Ishikawa (cell line): ENCODE data around the gene ZNF764.

Experiments used
- CEBPB ChIP-seq: IDR thresholded peaks from 2 replicates; pipeline ENCODE4 v1.6.1; 2012
- CREB1 ChIP-seq: IDR thresholded peaks from 2 replicates; pipeline ENCODE4 v1.6.1; 2012; ENCODE audit warnings: low read depth
- EGR1 ChIP-seq: IDR thresholded peaks from 2 replicates; pipeline ENCODE4 v1.6.1; 2012
- EP300 ChIP-seq: IDR thresholded peaks from 2 replicates; pipeline ENCODE4 v1.6.1; 2012; ENCODE audit warnings: borderline replicate concordance
- FOXM1 ChIP-seq: IDR thresholded peaks from 2 replicates; pipeline ENCODE4 v1.6.1; 2012; ENCODE audit warnings: low read depth, borderline replicate concordance
- NFIC ChIP-seq: IDR thresholded peaks from 2 replicates; pipeline ENCODE4 v1.6.1; 2012
- RAD21 ChIP-seq: IDR thresholded peaks from 2 replicates; pipeline ENCODE4 v1.6.1; 2012; ENCODE audit warnings: low read depth
- YY1 ChIP-seq: IDR thresholded peaks from 2 replicates; pipeline ENCODE4 v1.6.1; 2012; ENCODE audit warnings: low read depth
- TF ChIP-seq, protein P1 (sequence below): IDR thresholded peaks from 2 replicates; pipeline ENCODE4 v1.6.1; 2012; ENCODE audit warnings: low read depth, mild to moderate bottlenecking
- TF ChIP-seq, protein P2 (sequence below): IDR thresholded peaks from 2 replicates; pipeline ENCODE4 v1.6.1; 2012

DNA sequence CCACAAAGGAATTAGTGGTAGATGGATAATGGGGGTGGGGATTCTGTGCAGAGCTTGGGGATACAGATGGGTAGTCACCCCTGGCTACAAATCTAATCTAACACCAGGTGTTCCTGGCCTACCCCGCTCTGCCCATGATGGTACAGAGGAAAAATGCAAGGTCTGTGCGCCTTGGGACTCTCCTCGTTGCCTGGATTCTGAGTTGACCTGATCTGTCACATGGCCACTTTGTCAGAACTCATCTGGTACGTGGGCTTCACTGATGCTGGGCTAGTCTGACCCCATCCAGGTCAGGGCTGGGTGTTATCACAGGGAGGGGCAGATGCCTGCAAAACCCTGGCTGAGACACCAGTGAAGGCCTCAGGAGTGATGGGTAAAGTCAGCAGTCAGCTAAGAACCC is 5.2 kb downstream of the ZNF764 start:
- TF ChIP-seq EP300 (no peak), CREB1 (no peak), EGR1 (no peak), YY1 (no peak), RAD21 (no peak), FOXM1 (no peak), CEBPB (no peak), NFIC (no peak)
- TF ChIP-seq, protein P1, sequence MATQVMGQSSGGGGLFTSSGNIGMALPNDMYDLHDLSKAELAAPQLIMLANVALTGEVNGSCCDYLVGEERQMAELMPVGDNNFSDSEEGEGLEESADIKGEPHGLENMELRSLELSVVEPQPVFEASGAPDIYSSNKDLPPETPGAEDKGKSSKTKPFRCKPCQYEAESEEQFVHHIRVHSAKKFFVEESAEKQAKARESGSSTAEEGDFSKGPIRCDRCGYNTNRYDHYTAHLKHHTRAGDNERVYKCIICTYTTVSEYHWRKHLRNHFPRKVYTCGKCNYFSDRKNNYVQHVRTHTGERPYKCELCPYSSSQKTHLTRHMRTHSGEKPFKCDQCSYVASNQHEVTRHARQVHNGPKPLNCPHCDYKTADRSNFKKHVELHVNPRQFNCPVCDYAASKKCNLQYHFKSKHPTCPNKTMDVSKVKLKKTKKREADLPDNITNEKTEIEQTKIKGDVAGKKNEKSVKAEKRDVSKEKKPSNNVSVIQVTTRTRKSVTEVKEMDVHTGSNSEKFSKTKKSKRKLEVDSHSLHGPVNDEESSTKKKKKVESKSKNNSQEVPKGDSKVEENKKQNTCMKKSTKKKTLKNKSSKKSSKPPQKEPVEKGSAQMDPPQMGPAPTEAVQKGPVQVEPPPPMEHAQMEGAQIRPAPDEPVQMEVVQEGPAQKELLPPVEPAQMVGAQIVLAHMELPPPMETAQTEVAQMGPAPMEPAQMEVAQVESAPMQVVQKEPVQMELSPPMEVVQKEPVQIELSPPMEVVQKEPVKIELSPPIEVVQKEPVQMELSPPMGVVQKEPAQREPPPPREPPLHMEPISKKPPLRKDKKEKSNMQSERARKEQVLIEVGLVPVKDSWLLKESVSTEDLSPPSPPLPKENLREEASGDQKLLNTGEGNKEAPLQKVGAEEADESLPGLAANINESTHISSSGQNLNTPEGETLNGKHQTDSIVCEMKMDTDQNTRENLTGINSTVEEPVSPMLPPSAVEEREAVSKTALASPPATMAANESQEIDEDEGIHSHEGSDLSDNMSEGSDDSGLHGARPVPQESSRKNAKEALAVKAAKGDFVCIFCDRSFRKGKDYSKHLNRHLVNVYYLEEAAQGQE: no peak
- TF ChIP-seq, protein P2, sequence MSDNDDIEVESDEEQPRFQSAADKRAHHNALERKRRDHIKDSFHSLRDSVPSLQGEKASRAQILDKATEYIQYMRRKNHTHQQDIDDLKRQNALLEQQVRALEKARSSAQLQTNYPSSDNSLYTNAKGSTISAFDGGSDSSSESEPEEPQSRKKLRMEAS: no peak
